MCF 10A (cell line): Measurements from ENCODE around the gene STARD13. TPM values are rescaled to one million over a fixed set of nuclear protein-coding genes. Genes with fewer than 3 reads are reported as not detected.

ENCODE experiments used
- BruUV-seq: library from RNA; stranded (reverse); fragments of 400-500 nt; replicated peaks from 2 replicates; lab custom pipeline; 2021; lab: Mats Ljungman, UMichigan
- CTCF ChIA-PET: fragments of 300-600 bp; sonication (Branson Sonifier 250); formaldehyde crosslinking; extraction: SDS; loops from one replicate; lab custom pipeline; 2021; ENCODE audit warnings: antibody characterized with exemption, inconsistent platforms; lab: Yijun Ruan, JAX
- POLR2A ChIA-PET: fragments of 300-600, 350-650 bp; sonication (Branson Sonifier 250); formaldehyde crosslinking; extraction: SDS; loops from one replicate; lab custom pipeline; 2020; ENCODE audit warnings: antibody characterized with exemption, inconsistent platforms; lab: Yijun Ruan, JAX
- DNase-seq: peaks from one replicate; pipeline ENCODE4 v3.0.0-alpha.2; 2018; ENCODE audit not compliant: unreplicated experiment
- H3K27ac Mint-ChIP-seq: one replicate; pipeline ENCODE4 v1.8.0; 2022; ENCODE audit warnings: mild to moderate bottlenecking, low read depth, mixed read lengths; ENCODE audit not compliant: unreplicated experiment
- H3K27me3 Mint-ChIP-seq: one replicate; pipeline ENCODE4 v1.8.0; 2022; ENCODE audit warnings: mixed read lengths; ENCODE audit not compliant: insufficient read depth, unreplicated experiment
- H3K36me3 Mint-ChIP-seq: one replicate; pipeline ENCODE4 v1.8.0; 2022; ENCODE audit warnings: mild to moderate bottlenecking, moderate library complexity, mixed read lengths; ENCODE audit not compliant: insufficient read depth, unreplicated experiment
- H3K4me1 Mint-ChIP-seq: one replicate; pipeline ENCODE4 v1.8.0; 2022; ENCODE audit warnings: mixed read lengths; ENCODE audit not compliant: insufficient read depth, unreplicated experiment
- H3K4me3 Mint-ChIP-seq: one replicate; pipeline ENCODE4 v1.8.0; 2022; ENCODE audit warnings: mild to moderate bottlenecking, moderate library complexity, mixed read lengths; ENCODE audit not compliant: unreplicated experiment
- H3K9me3 Mint-ChIP-seq: one replicate; pipeline ENCODE4 v1.8.0; 2022; ENCODE audit warnings: mixed read lengths; ENCODE audit not compliant: unreplicated experiment
- intact Hi-C: fragments of 100-400 bp; cut with micrococcal nuclease; formaldehyde crosslinking; loops from 2 replicates; pipeline ENCODE4 v1.14.1; 2022
- total RNA-seq: library from RNA; stranded (reverse); gene quantifications from 2 replicates; pipeline ENCODE4 v1.2.3, GENCODE V29; 2022
- TF ChIP-seq, protein P1 (sequence below): fragments of 200-600 bp; IDR thresholded peaks from one replicate; pipeline ENCODE4 v1.8.0; 2022; ENCODE audit warnings: antibody characterized with exemption, mild to moderate bottlenecking; ENCODE audit not compliant: unreplicated experiment

Gene STARD13
- total RNA-seq, 1 experiment from 2014 or later, result 31.9 TPM

DNA sequence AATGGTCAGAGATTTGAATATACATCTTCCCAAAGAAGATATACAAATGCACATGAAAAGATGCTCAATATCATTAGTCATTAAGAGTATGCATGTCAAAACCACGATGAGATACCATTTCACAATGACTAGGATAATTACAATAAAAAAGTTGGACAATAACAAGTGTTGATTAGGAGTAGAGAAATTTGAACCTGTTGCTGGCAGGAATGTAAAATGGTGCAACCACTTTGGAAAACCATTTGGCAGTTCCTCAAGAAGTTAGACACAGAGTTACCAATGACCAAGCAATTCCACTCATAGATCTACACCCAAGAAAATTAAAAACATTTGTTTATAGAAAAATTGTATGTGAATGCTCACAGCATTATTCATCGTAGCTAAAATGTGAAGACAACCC is 33.2 kb upstream of the STARD13 start:
- H3K27ac Mint-ChIP-seq, result no peak overlapping the region
- intact Hi-C loops, result loop anchor here (10.0 kb wide), 1 partner anchor 406 kb away; no protein-coding TSS in a partner anchor
- TF ChIP-seq, protein P1, sequence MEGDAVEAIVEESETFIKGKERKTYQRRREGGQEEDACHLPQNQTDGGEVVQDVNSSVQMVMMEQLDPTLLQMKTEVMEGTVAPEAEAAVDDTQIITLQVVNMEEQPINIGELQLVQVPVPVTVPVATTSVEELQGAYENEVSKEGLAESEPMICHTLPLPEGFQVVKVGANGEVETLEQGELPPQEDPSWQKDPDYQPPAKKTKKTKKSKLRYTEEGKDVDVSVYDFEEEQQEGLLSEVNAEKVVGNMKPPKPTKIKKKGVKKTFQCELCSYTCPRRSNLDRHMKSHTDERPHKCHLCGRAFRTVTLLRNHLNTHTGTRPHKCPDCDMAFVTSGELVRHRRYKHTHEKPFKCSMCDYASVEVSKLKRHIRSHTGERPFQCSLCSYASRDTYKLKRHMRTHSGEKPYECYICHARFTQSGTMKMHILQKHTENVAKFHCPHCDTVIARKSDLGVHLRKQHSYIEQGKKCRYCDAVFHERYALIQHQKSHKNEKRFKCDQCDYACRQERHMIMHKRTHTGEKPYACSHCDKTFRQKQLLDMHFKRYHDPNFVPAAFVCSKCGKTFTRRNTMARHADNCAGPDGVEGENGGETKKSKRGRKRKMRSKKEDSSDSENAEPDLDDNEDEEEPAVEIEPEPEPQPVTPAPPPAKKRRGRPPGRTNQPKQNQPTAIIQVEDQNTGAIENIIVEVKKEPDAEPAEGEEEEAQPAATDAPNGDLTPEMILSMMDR, result no peak
- H3K36me3 Mint-ChIP-seq, result no peaks in the 10 kb centered on the region
- DNase-seq, result no peak
- no TSS peak for BruUV-seq
- H3K9me3 Mint-ChIP-seq, result peaks cover 11% of the 10 kb centered on the region
- peaks cover 5% of the 10 kb centered on the region for H3K4me1 Mint-ChIP-seq
- ChIA-PET POLR2A (no interaction called here), CTCF (interaction anchor here (0.6 to 0.7 kb wide), 2 partner anchors 19 to 324 kb away, joined by 3 to 4 read pairs; no protein-coding TSS in a partner anchor)
- H3K4me3 Mint-ChIP-seq, result no peak overlapping the region
- no peaks in the 10 kb centered on the region for H3K27me3 Mint-ChIP-seq

DNA sequence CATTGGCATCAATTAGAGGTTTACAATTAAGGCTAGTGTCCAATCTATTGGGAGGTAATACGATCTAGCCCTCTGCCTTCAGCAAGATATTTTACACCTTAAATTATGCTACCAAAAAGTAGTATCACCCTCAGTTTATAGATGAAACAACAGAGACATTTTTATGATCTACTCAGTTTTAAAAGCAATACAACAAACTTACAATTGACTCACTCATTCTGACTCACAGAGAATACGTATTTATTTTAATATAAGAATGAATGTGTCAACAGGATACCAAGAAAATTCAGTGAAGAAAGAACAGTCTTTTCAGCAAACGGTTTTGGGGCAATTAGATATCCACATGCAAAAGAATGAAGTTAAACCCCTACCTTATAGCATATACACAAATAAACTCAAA is 32.5 kb upstream of the STARD13 start:
- Mint-ChIP-seq H3K4me1 (peaks cover 5% of the 10 kb centered on the region), H3K9me3 (peaks cover 11% of the 10 kb centered on the region), H3K4me3 (no peak overlapping the region), H3K36me3 (no peaks in the 10 kb centered on the region), H3K27ac (no peak overlapping the region), H3K27me3 (no peaks in the 10 kb centered on the region)
- POLR2A ChIA-PET, result no interaction called here
- BruUV-seq, result no TSS peak
- no peak for DNase-seq
- TF ChIP-seq, protein P1, result no peak
- CTCF ChIA-PET, result interaction anchor here (0.6 to 0.7 kb wide), 3 partner anchors 19 to 325 kb away, joined by 3 to 4 read pairs (median 3); no protein-coding TSS in a partner anchor
- intact Hi-C loops, result loop anchor here (10.0 kb wide), 1 partner anchor 407 kb away; no protein-coding TSS in a partner anchor

DNA sequence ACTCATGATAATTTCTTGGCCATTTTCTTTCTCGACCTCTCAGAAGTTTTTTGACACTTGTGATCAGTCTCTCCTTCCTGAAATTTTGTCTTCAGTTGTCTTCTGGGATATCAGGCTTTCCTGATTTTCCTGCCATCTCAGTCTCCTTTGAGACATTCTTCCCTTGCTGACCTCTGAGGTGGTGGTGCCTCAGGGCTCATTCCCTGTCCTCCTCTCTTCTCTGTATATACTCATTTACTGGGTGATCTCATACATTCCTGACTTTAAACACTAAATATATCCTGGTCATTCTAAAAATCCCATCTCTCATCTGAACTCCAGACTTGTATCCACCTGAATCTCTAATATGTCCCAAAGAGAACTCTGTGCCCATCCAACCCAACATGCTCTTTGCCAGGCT is 31.3 kb upstream of the STARD13 start:
- intact Hi-C loops, result loop anchor here (10.0 kb wide), 1 partner anchor 408 kb away; no protein-coding TSS in a partner anchor
- Mint-ChIP-seq H3K9me3 (peaks cover 11% of the 10 kb centered on the region), H3K36me3 (no peaks in the 10 kb centered on the region), H3K27me3 (no peaks in the 10 kb centered on the region), H3K4me3 (no peak overlapping the region), H3K27ac (no peak overlapping the region), H3K4me1 (peaks cover 5% of the 10 kb centered on the region)
- POLR2A ChIA-PET, result no interaction called here
- CTCF ChIA-PET, result no interaction called here
- no TSS peak for BruUV-seq
- DNase-seq, result no peak
- TF ChIP-seq, protein P1, result no peak

DNA sequence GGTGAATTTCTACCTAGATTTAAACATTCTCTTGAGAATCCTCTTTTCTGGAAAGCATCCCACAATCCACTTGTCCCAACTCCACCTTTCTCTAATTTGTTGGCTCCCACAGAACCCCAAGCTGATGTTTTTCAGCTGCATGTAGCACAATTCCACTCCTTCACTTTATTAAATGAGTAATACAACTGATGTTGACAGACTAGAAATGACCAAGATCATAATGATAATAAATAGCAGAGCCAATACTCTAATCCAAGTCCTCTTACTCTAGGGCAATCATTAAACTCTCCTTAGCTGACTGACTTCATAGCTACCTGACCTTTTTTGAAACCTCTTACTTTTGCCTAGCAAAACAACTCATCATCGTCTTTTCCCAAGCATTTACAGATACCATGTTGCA is 27.9 kb upstream of the STARD13 start:
- CTCF ChIA-PET, result interaction anchor here (0.6 to 1.1 kb wide), 2 partner anchors 9 to 76 kb away, joined by 3 read pairs; no protein-coding TSS in a partner anchor

More for the DNA sequence above, 27.9 kb upstream of the STARD13 start:
- no peaks in the 10 kb centered on the region for H3K27me3 Mint-ChIP-seq
- no peak overlapping the region for H3K27ac Mint-ChIP-seq
- intact Hi-C loops, result loop anchor here (10.0 kb wide), 1 partner anchor 411 kb away; no protein-coding TSS in a partner anchor
- TF ChIP-seq, protein P1, result no peak
- H3K36me3 Mint-ChIP-seq, result no peaks in the 10 kb centered on the region
- no peak overlapping the region for H3K4me3 Mint-ChIP-seq
- POLR2A ChIA-PET, result interaction anchor here (1.0 kb wide), 1 partner anchor 28 kb away, joined by 3 read pairs; the partner anchor contains the start of gene STARD13
- no TSS peak for BruUV-seq
- H3K4me1 Mint-ChIP-seq, result peaks cover 5% of the 10 kb centered on the region
- DNase-seq, result no peak
- peaks cover 11% of the 10 kb centered on the region for H3K9me3 Mint-ChIP-seq
